Suprapubic skin (tissue), 4 donors: ENCODE results near the gene POLD1. TPM values are rescaled to one million over a fixed set of nuclear protein-coding genes. Genes with fewer than 3 reads are reported as not detected.

Experiments
- DNase-seq, 2 donors: peaks; one replicate each; pipeline ENCODE4 v3.0.0-alpha.2; 2019; ENCODE audit warnings: low spot score in 2 of 2
- H3K27ac ChIP-seq: fragments of 200-600 bp; sonication (generic); one replicate; pipeline ENCODE4 v1.5.1; 2019
- H3K27me3 ChIP-seq: fragments of 200-600 bp; sonication (generic); one replicate; pipeline ENCODE4 v1.5.1; 2019
- H3K36me3 ChIP-seq: fragments of 200-600 bp; sonication (generic); one replicate; pipeline ENCODE4 v1.5.1; 2019
- H3K4me1 ChIP-seq: fragments of 200-600 bp; sonication (generic); one replicate; pipeline ENCODE4 v1.5.1; 2019
- H3K4me3 ChIP-seq: fragments of 200-600 bp; sonication (generic); one replicate; pipeline ENCODE4 v1.5.1; 2019; ENCODE audit warnings: mild to moderate bottlenecking
- H3K9me3 ChIP-seq: fragments of 200-600 bp; sonication (generic); one replicate; pipeline ENCODE4 v1.5.1; 2019
- CTCF ChIP-seq, 2 donors: fragments of 200-600 bp in 1 of 2; fragments of 450-650 bp in 1 of 2; sonication (generic) in 1 of 2; IDR thresholded peaks; one replicate each; pipeline ENCODE4 v1.5.1; 2016 to 2019; ENCODE audit warnings: antibody characterized with exemption in 2 of 2, mild to moderate bottlenecking in 1 of 2, moderate library complexity in 1 of 2
- EP300 ChIP-seq: sonication (generic); formaldehyde crosslinking; IDR thresholded peaks from one replicate; pipeline ENCODE4 v1.6.1; 2017; ENCODE audit warnings: antibody characterized with exemption
- POLR2A ChIP-seq, 2 donors: fragments of 450-650 bp; IDR thresholded peaks; one replicate each; pipeline ENCODE4 v1.6.1; 2017; ENCODE audit warnings: antibody characterized with exemption in 2 of 2, mild to moderate bottlenecking in 2 of 2, moderate library complexity in 2 of 2
- POLR2AphosphoS5 ChIP-seq, 3 donors: sonication (generic); formaldehyde crosslinking; IDR thresholded peaks; one replicate each; pipeline ENCODE4 v1.6.1; 2017; ENCODE audit warnings: antibody characterized with exemption in 3 of 3
- WGBS: methylation state at CpG from one replicate; pipeline ENCODE4 v1.1.5; 2018; 5-methylcytosine and 5-hydroxymethylcytosine counted together
- total RNA-seq, 4 donors: library from RNA; depleted of rRNA; stranded (reverse); fragments of >200 nt; gene quantifications; one replicate each; pipeline ENCODE4 v1.1.0, GENCODE V29; 2016

The POLD1 gene
- total RNA-seq, 4 donors from 2014 or later, result 17.2 to 26.9 (median 21.5) TPM

GRCh38 chr19:50371914-50372475 lies 12.2 kb upstream of the POLD1 start:
- peaks cover 21% of the 10 kb centered on the region for H3K4me1 ChIP-seq
- H3K4me3 ChIP-seq, result no peak overlapping the region
- H3K27ac ChIP-seq, result no peak overlapping the region
- no peaks in the 10 kb centered on the region for H3K27me3 ChIP-seq
- WGBS, result 83% methylated on average over 10 of the region's 10 CpGs
- no peaks in the 10 kb centered on the region for H3K36me3 ChIP-seq
- H3K9me3 ChIP-seq, result no peaks in the 10 kb centered on the region
- no peak for TF ChIP-seq POLR2AphosphoS5 (IDR thresholded peaks at IDR 0.05)
- TF ChIP-seq POLR2A (IDR thresholded peaks at IDR 0.05), result no peak
- TF ChIP-seq CTCF (IDR thresholded peaks at IDR 0.05), result no peak
- TF ChIP-seq EP300, result no peak
- no peak for DNase-seq

- Histone ChIP-seq H3K9me3 (no peaks in the 10 kb centered on the region), H3K36me3 (peaks cover 42% of the 10 kb centered on the region), H3K4me1 (peaks cover 15% of the 10 kb centered on the region), H3K27ac (peak within 1 kb of the TSS; percentile 100), H3K27me3 (no peaks in the 10 kb centered on the region), H3K4me3 (peak within 1 kb of the TSS; percentile 97)
- peak; percentile 97 for DNase-seq
- WGBS, result 2% methylated on average over 62 of the region's 67 CpGs
- TF ChIP-seq EP300 (no peak), CTCF (IDR thresholded peaks at IDR 0.05) (no peak), POLR2AphosphoS5 (IDR thresholded peaks at IDR 0.05) (peak in 2 of 3 donors; percentile 85 to 87), POLR2A (IDR thresholded peaks at IDR 0.05) (peak in 1 of 2 donors; percentile 80)
Observed at GRCh38 chr19:50376166-50377050, 7.7 kb upstream of the POLD1 start, which contains the start of gene NR1H2. TSS of gene NR1H2 (plus strand) at chr19:50376457. CDS start at chr19:50377606, 1,149 bp downstream.

GRCh38 chr19:50377051-50377461 lies 7.1 kb upstream of the POLD1 start:
- Histone ChIP-seq H3K36me3 (peaks cover 48% of the 10 kb centered on the region), H3K27ac (peak overlapping the region; percentile 100), H3K9me3 (no peaks in the 10 kb centered on the region), H3K4me1 (peaks cover 15% of the 10 kb centered on the region), H3K27me3 (no peaks in the 10 kb centered on the region), H3K4me3 (peak overlapping the region; percentile 97)
- 39% methylated on average over 7 of the region's 7 CpGs for WGBS
- no peak for TF ChIP-seq POLR2AphosphoS5 (IDR thresholded peaks at IDR 0.05)
- no peak for TF ChIP-seq POLR2A (IDR thresholded peaks at IDR 0.05)
- TF ChIP-seq EP300, result no peak
- no peak for TF ChIP-seq CTCF (IDR thresholded peaks at IDR 0.05)
- peak in 1 of 2 donors; percentile 84 for DNase-seq

- Histone ChIP-seq H3K27me3 (no peaks in the 10 kb centered on the region), H3K4me1 (peaks cover 15% of the 10 kb centered on the region), H3K4me3 (no peak overlapping the region), H3K36me3 (peaks cover 53% of the 10 kb centered on the region), H3K27ac (no peak overlapping the region), H3K9me3 (no peaks in the 10 kb centered on the region)
- 76% methylated on average over 9 of the region's 9 CpGs for WGBS
- TF ChIP-seq POLR2AphosphoS5 (IDR thresholded peaks at IDR 0.05) (no peak), CTCF (IDR thresholded peaks at IDR 0.05) (no peak), EP300 (no peak), POLR2A (IDR thresholded peaks at IDR 0.05) (no peak)
- no peak for DNase-seq
Observed at GRCh38 chr19:50377517-50377916, 6.6 kb upstream of the POLD1 start.
